Osteoblast (primary cell): Measurements from ENCODE around the gene ANKRD40CL. TPM values are rescaled to one million over a fixed set of nuclear protein-coding genes. Genes with fewer than 3 reads are reported as not detected.

Experiments used
- DNase-seq: peaks from one replicate; pipeline ENCODE4 v3.0.0; 2011; ENCODE audit warnings: low spot score, mixed read lengths; ENCODE audit not compliant: insufficient read length; ENCODE audit errors: missing footprints
- H2AFZ ChIP-seq: 2 replicates; pipeline ENCODE4 v1.6.0; 2011; ENCODE audit warnings: mild to moderate bottlenecking, low read length
- H3K27ac ChIP-seq: 2 replicates; pipeline ENCODE4 v1.5.1; 2011; ENCODE audit warnings: mild to moderate bottlenecking, low read depth, low read length, moderate library complexity
- H3K27me3 ChIP-seq: 2 replicates; pipeline ENCODE4 v1.6.0; 2012; ENCODE audit warnings: mild to moderate bottlenecking, control low read depth, inconsistent platforms, low read length, moderate library complexity; ENCODE audit not compliant: insufficient read depth
- H3K36me3 ChIP-seq: 2 replicates; pipeline ENCODE4 v1.5.1; 2011; ENCODE audit warnings: mild to moderate bottlenecking, low read length, control low read depth, moderate library complexity; ENCODE audit not compliant: insufficient read depth
- H3K4me1 ChIP-seq: 2 replicates; pipeline ENCODE4 v1.5.1; 2011; ENCODE audit warnings: mild to moderate bottlenecking, low read length, control low read depth, moderate library complexity; ENCODE audit not compliant: insufficient read depth
- H3K4me2 ChIP-seq: 2 replicates; pipeline ENCODE4 v1.6.0; 2011; ENCODE audit warnings: mild to moderate bottlenecking, low read length; ENCODE audit not compliant: insufficient read depth
- H3K4me3 ChIP-seq: fragments of 200-600 bp; sonication (generic); 3 replicates; pipeline ENCODE4 v1.5.1; 2012; ENCODE audit warnings: mild to moderate bottlenecking, low read length, inconsistent platforms; ENCODE audit not compliant: insufficient read depth
- H3K79me2 ChIP-seq: 2 replicates; pipeline ENCODE4 v1.6.0; 2012; ENCODE audit warnings: mild to moderate bottlenecking, low read length, control low read depth, inconsistent platforms; ENCODE audit not compliant: insufficient read depth
- H3K9me3 ChIP-seq: 2 replicates; pipeline ENCODE4 v1.5.1; 2011; ENCODE audit warnings: low read depth, low read length, control low read depth
- H4K20me1 ChIP-seq: 2 replicates; pipeline ENCODE4 v1.6.0; 2012; ENCODE audit warnings: mild to moderate bottlenecking, low read length, control low read depth; ENCODE audit not compliant: insufficient read depth
- total RNA-seq: library from RNA; depleted of rRNA; stranded (reverse); fragments of >200 nt; gene quantifications from 2 replicates; pipeline ENCODE4 v1.2.3, GENCODE V29; 2012
- TF ChIP-seq, protein P1 (sequence below): IDR thresholded peaks from 2 replicates; pipeline ENCODE4 v1.5.1; 2011; ENCODE audit warnings: mild to moderate bottlenecking, low read depth, low read length, moderate library complexity; ENCODE audit errors: extremely low read depth

Gene ANKRD40CL
- total RNA-seq, 1 donor = 0.36 TPM

DNA sequence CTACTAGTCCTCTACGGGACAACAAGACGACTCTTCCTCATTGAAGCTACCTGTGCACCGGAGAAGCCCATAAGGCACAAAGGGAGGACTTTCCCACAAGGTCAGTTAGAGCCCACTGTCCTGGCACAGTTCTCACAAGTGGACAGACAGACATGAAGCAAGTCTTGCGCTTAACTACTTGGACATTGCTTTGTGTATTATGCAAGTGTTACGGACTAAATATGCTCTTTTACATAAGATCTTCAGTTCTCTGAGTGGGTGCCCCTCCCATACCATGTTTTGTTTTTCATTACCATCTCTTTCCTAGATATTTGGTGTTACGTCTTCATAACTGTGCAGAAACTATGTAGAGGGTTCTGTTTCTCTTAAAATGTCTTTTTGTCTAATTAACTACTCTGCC lies 18.1 kb downstream of the ANKRD40CL start:
- Histone ChIP-seq H3K79me2 (peaks cover 24% of the 10 kb centered on the region), H3K36me3 (peaks cover 89% of the 10 kb centered on the region)

DNA sequence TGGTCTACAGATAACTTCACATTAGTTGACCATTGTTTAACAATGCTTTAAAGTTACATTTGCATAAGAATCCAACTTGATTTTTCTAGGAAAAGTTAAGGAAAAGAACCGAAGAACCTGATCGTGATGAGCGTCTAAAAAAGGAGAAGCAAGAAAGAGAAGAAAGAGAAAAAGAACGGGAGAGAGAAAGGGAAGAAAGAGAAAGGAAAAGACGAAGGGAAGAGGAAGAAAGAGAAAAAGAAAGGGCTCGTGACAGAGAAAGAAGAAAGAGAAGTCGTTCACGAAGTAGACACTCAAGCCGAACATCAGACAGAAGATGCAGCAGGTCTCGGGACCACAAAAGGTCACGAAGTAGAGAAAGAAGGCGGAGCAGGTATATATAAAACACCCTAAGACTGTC lies 21.7 kb downstream of the ANKRD40CL start:
- Histone ChIP-seq H3K4me3 (no peak overlapping the region), H3K4me2 (no peak overlapping the region), H3K27me3 (no peaks in the 10 kb centered on the region), H4K20me1 (peaks cover 21% of the 10 kb centered on the region), H3K79me2 (peaks cover 42% of the 10 kb centered on the region), H3K36me3 (peaks cover 91% of the 10 kb centered on the region), H3K27ac (no peak overlapping the region), H2AFZ (no peak overlapping the region), H3K4me1 (no peaks in the 10 kb centered on the region), H3K9me3 (no peaks in the 10 kb centered on the region)
- DNase-seq = no peak
- TF ChIP-seq, protein P1, sequence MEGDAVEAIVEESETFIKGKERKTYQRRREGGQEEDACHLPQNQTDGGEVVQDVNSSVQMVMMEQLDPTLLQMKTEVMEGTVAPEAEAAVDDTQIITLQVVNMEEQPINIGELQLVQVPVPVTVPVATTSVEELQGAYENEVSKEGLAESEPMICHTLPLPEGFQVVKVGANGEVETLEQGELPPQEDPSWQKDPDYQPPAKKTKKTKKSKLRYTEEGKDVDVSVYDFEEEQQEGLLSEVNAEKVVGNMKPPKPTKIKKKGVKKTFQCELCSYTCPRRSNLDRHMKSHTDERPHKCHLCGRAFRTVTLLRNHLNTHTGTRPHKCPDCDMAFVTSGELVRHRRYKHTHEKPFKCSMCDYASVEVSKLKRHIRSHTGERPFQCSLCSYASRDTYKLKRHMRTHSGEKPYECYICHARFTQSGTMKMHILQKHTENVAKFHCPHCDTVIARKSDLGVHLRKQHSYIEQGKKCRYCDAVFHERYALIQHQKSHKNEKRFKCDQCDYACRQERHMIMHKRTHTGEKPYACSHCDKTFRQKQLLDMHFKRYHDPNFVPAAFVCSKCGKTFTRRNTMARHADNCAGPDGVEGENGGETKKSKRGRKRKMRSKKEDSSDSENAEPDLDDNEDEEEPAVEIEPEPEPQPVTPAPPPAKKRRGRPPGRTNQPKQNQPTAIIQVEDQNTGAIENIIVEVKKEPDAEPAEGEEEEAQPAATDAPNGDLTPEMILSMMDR = no peak

More for the DNA sequence above, 18.1 kb downstream of the ANKRD40CL start:
- H3K27me3 ChIP-seq = no peaks in the 10 kb centered on the region
- H3K4me1 ChIP-seq = no peaks in the 10 kb centered on the region
- no peaks in the 10 kb centered on the region for H3K9me3 ChIP-seq
- DNase-seq = no peak
- no peak overlapping the region for H3K4me3 ChIP-seq
- no peak overlapping the region for H2AFZ ChIP-seq
- H3K27ac ChIP-seq = no peak overlapping the region
- TF ChIP-seq, protein P1 = no peak
- H4K20me1 ChIP-seq = peaks cover 13% of the 10 kb centered on the region
- no peak overlapping the region for H3K4me2 ChIP-seq

DNA sequence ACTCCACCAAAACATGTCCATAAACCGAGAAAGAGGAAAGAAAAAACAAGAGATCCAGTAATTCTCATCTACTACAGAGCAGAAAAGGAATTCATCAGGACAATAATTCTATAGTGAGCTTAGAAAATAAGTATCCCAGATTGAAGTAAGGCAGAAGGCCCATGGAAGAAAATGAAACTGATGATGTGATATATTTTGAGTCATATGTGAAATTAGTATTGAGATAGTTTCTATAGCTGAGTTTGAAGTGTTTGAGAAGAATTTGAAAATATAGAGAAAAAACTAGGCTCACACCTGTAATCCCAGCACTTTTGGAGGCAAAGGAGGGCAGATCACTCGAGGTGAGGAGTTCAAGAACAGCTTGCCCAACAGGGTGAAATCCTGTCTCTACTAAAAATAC lies 28.2 kb downstream of the ANKRD40CL start:
- Histone ChIP-seq H3K4me3 (no peak overlapping the region), H3K27ac (no peak overlapping the region), H4K20me1 (peaks cover 39% of the 10 kb centered on the region), H3K9me3 (no peaks in the 10 kb centered on the region), H3K79me2 (peaks cover 80% of the 10 kb centered on the region), H3K36me3 (peaks cover 61% of the 10 kb centered on the region), H3K4me1 (no peaks in the 10 kb centered on the region), H2AFZ (no peak overlapping the region), H3K27me3 (no peaks in the 10 kb centered on the region), H3K4me2 (no peak overlapping the region)
- no peak for DNase-seq
- TF ChIP-seq, protein P1 = no peak

DNA sequence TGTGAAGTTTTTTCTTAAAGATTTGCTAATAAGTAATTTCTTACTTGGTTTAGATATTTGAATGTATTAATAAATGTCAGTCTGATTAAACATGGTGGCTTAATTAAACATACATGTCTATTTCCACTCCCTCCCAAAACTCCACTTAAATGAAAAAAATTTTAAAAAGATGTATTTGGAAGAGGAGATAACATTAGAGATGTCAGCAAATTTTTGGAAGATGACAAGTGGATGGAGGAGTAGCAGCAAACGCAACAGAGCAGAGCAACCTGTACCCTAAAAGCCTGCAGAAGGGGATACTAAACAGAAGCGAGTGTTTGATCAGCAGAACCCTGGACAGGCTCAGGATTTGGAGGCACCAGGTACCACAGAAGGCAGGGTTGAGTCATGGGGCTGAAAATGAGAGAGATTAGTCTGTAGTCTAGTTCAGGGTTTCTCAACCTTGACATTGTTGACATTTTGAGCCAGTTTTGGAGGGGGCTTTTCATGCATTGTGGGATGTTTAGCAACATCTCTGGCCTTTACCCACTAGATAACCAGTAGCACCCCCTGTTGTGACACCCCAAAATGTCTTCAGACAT lies 30.1 kb downstream of the ANKRD40CL start:
- Histone ChIP-seq H3K4me2 (no peak overlapping the region), H3K79me2 (peaks cover 89% of the 10 kb centered on the region), H3K4me3 (no peak overlapping the region), H3K27ac (no peak overlapping the region), H3K36me3 (peaks cover 44% of the 10 kb centered on the region), H3K4me1 (no peaks in the 10 kb centered on the region), H3K9me3 (no peaks in the 10 kb centered on the region), H2AFZ (no peak overlapping the region), H4K20me1 (peaks cover 43% of the 10 kb centered on the region), H3K27me3 (no peaks in the 10 kb centered on the region)
- TF ChIP-seq, protein P1 = no peak
- no peak for DNase-seq
